NCI-H1417 (cell line): ENCODE data around the gene EIPR1.
"Not testable (repeated sequence)": the region's sequence is repeated elsewhere in the genome, so short reads cannot be mapped to it uniquely, and the experiment has no call there.

Experiments used
- DNase-seq, 3 experiments: peaks; one replicate each; lab custom pipeline; 2025; lab: John Stamatoyannopoulos, UW

Gene EIPR1

GRCh38 chr2:3288470-3289170 is 89.0 kb downstream of the EIPR1 start:
- DNase-seq, result peak in 2 of 3 experiments; percentile 83 to 91

- DNase-seq, result peak in 2 of 3 experiments; percentile 69 to 76
Observed at GRCh38 chr2:3287896-3288295, 89.7 kb downstream of the EIPR1 start.

GRCh38 chr2:3286646-3287036 is 91.0 kb downstream of the EIPR1 start:
- not testable (repeated sequence) for DNase-seq

- peak in 2 of 3 experiments; percentile 45 to 71 for DNase-seq
Observed at GRCh38 chr2:3285901-3286645, 91.5 kb downstream of the EIPR1 start.

DNA sequence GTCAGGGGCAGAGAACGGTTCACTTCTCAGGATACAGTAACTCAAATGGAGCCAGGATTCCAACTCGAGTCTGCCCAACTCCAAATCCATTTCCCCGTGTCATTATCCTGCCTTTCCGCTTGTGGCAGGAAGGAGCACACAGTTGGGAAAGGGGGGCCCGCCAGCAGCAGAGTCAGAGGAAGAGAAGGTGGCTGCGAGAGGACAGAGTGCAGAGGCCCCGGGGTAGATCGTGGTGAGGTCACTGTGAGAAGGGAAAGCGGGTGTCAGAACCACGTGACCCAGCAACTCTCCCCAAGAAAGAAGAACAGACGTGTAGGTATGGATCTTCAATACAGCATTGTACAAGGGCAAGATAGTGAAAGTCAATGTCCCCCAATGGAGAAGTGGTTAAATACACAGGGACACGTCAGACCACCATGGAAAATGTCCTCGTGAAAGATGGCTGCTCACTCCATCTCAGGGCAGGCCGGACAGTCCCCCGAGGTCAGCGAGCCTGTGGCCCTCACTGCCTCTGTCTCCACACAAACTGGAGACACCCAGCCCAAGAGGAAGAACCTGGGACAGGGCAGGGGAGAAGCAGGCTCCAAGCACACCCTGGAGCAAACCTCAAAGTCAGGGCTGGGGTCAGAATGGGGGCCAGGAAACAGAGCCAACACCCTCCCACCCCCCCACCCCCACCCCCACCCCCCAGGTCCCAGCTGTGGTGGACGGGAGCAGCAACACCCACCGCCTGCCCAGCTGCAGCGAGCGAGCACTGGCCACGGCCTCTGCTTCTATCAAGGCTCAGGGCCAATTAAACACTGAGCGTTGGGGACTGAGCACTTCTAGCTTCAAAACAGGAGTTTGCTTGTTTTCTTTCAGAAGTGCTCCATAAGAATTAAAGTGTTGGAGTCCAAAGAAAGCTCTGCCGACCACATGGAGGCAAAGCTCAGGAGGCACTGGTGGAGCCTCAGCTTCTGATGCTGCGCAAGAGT is 92.7 kb downstream of the EIPR1 start:
- no peak for DNase-seq

DNA sequence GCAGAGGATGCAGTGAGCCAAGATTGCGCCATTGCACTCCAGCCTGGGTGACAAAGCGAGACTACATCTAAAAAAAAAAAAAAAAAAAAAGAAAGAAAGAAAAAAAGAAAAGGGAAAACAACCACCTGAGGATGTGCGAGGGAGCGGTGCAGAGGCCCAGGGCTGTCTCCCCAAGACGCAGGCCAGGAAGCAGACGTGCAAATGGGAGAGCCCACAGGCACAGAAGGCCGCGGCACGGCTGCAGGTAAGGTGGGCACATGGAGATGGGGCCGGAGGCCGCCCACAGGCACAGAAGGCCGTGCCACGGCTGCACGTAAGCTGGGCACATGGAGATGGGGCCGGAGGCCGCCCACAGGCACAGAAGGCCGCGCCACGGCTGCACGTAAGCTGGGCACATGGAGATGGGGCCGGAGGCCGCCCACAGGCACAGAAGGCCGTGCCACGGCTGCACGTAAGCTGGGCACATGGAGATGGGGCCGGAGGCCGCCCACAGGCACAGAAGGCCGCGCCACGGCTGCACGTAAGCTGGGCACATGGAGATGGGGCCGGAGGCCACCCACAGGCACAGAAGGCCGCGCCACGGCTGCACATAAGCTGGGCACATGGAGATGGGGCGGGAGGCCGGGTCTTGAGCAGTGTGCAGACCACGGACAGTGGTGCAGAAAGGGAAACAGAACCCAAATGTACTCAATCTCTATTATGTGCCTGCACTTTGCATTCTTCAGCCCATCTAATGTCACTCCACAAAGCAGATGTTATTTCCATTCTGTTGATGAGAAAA is 93.6 kb downstream of the EIPR1 start:
- DNase-seq, result not testable (repeated sequence)

GRCh38 chr2:3283206-3283605 is 94.4 kb downstream of the EIPR1 start:
- DNase-seq, result peak in 1 of 3 experiments; percentile 51

GRCh38 chr2:3282056-3282998 is 95.3 kb downstream of the EIPR1 start:
- peak; percentile 95 to 98 (median 98) for DNase-seq

DNA sequence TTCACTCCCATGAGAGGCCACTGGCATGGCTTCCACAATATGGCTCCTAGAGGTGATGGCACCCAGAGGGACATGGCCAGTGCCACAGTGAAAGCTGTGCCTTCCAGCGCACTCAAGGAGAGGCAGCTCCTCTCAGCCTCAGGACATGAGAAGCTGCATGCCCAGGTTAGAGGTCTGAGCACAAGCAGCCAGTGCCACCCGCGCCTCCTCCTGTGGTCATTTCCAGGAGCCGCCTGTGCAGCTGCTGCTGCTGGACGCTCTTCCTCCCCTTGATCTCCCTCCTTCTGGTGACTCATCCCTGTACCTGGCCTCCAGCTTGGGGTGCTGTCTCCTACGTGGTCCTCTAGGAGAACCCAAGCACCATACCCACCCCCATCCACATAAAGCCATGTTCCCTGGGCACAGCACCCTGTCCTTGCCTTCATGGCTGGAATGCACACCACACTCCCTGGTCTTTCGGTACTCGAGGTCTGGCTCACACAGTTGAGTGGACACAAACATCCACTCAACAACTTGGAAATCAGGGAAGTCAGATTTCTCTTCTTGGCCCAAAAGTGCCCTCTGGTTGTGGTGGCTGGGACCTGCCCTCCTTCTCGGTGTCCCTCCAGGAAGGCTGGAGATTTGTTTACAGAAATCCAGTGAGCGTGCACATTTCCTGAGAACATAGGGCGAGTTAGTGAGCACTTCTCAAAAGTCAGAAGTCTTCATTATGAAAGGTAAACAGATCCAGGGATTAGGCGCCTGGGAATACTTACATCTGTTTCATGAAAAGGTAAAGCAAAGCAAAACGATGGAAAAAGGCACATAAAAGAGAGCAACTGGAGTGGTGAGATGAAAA is 96.7 kb downstream of the EIPR1 start:
- no peak for DNase-seq

GRCh38 chr2:3280197-3280596 is 97.4 kb downstream of the EIPR1 start:
- no peak for DNase-seq

DNA sequence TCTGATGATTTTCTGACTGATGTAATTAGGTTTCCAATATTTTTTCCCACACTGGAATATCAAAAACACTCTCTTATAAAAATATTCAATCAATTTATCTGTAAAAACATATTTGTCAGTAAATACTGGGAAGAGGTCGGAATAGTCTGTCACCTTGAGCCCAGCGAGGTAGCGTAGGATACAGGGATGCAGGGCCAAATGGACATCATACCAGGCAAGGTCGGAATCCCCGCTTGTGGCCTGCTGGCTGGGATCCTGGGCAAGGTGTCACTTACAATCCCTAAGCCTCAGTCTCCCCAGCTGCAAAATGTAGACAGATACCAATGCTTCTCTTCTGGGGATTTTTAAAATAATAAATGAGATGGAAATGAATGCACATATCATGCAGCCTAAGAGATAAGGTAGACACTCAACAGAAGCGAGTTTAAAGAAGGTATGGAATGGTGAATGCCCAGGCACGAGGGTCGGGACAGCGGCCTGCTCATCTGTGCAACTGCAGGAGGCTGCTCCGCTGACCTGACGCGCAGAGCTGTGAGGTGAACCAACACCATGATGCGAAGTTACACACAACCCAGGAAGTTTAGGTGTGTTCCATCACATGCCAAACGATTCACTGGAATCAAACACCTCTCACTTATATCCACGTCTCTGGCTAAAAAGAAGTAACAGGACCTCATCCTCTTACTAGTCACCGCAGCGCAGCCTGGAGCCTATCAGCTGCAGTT is 98.2 kb downstream of the EIPR1 start:
- no peak for DNase-seq

DNA sequence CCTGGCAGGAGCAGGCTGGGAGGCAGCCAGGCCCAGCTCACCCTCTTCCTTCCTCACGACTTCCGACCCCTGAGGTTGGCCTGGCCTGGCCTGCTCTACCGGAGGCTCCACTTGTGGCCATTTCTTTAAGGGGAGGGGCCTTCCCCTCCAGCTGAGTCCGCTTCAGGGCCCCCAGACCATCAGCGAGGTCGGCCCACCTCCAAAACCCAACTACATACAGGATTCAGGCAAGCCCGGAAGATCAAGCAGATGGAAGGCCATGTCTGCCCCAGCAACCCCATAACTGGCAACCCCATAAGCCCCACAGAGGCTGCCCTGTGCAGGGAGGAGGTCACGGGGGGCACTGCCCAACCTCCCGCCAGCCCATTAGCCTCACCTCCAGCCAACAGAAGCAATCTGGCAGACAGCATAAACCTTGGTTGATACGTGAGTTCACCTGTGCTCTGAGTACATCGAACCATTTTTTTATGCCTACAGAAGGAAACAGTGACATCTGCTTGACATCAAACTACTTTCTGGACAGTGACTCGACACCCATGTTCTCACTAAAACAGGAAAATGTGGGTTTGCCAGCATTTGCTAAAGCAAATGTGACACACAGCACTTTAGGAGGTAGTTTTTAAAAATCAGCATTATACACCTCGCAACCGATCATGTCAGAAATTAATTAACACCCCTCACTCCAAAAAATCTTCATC is 98.9 kb downstream of the EIPR1 start:
- no peak for DNase-seq

GRCh38 chr2:3277748-3278520 is 99.7 kb downstream of the EIPR1 start:
- DNase-seq, result no peak

DNA sequence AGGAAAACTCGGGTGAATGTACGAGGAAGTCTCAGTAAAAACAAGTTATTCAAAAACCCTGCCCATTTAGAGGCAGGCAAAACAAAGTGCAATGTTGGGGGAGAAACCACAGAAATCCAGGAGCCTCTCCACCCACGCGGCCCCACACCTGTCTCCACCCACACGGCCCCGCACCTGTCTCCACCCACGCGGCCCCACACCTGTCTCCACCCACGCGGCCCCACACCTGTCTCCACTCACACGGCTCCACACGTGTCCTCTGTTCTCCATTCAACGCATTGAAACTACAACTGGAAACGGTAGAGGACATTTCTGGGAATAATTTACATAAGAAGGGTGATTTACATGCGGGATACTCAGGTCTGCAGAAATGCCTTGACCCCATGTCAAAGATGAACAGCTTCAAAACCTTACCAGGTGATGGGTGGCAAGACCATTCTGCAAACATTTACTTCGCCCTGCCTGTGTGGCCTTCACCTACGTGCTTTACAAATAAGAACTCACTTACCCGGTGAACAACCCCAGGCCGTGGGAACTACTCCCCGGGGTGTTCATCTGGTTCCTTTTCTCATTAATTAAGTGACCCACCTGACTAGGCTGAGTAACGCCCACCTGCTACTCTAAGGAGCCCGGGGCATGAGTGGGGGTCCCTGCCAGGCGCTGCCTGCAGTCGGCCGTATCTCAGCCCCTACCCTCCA is 100.4 kb downstream of the EIPR1 start:
- no peak for DNase-seq

- DNase-seq, result no peak
Observed at GRCh38 chr2:3272761-3273160, 104.9 kb downstream of the EIPR1 start.

DNA sequence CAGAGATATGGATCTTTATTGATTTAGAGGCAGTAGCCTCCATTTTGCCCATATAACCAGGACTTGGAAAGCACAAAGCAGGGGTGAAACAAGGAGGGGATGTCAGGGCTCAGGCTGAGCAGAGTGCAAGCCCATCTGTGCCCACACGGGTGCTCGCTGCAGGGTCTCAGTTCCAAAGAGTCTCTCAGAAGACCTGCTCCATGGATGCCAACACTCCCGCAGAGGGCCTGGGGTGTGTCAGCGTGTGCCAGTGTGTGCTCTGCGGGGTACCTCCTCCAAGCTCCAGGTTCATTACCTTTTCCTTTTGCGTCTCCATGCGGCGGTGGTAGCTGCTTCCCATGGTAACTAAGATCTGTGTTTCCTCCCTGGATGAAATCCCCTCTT is 107.5 kb downstream of the EIPR1 start:
- no peak for DNase-seq
